Central memory CD8-positive, alpha-beta T cell (primary cell): ENCODE measurements around the gene C2CD2L.
"Not testable (repeated sequence)": the region's sequence is repeated elsewhere in the genome, so short reads cannot be mapped to it uniquely, and the experiment has no call there.

Experiments
- ATAC-seq: fragments of 150-1000 bp; cut with Tn5 transposase; replicated peaks from 2 replicates; pipeline ENCODE4 v1.10.0; 2022; ENCODE audit warnings: mild to moderate bottlenecking, moderate FRiP score, moderate number of reproducible peaks; ENCODE audit not compliant: poor library complexity, severe bottlenecking; ENCODE audit errors: extremely low read depth
- DNase-seq, 2 donors: peaks; one replicate each; pipeline ENCODE4 v3.0.0; 2021; ENCODE audit warnings: low spot score in 2 of 2
- H3K27ac Mint-ChIP-seq: one replicate; pipeline ENCODE4 v1.8.0; 2022; ENCODE audit warnings: low read depth, mild to moderate bottlenecking, moderate library complexity, mixed read lengths
- H3K27me3 Mint-ChIP-seq: one replicate; pipeline ENCODE4 v1.8.0; 2022; ENCODE audit warnings: mixed read lengths
- H3K36me3 Mint-ChIP-seq: one replicate; pipeline ENCODE4 v1.8.0; 2022; ENCODE audit warnings: mild to moderate bottlenecking, moderate library complexity, mixed read lengths; ENCODE audit not compliant: insufficient read depth
- H3K4me1 Mint-ChIP-seq: one replicate; pipeline ENCODE4 v1.8.0; 2022; ENCODE audit warnings: mixed read lengths
- H3K4me3 Mint-ChIP-seq: one replicate; pipeline ENCODE4 v1.8.0; 2022; ENCODE audit warnings: mild to moderate bottlenecking, moderate library complexity, mixed read lengths
- H3K9me3 Mint-ChIP-seq: one replicate; pipeline ENCODE4 v1.8.0; 2022; ENCODE audit warnings: mixed read lengths

Gene C2CD2L

GRCh38 chr11:119106564-119107537 lies at the start of gene C2CD2L:
TSS of gene C2CD2L (plus strand) at chr11:119107344. CDS start at chr11:119107742, 398 bp downstream.
- peak within 1 kb of the TSS; percentile 73 for H3K27ac Mint-ChIP-seq
- H3K4me1 Mint-ChIP-seq: peaks cover 42% of the 10 kb centered on the region
- ATAC-seq: peak; percentile 86
- peaks cover 23% of the 10 kb centered on the region for H3K36me3 Mint-ChIP-seq
- H3K4me3 Mint-ChIP-seq: peak within 1 kb of the TSS; percentile 90
- H3K27me3 Mint-ChIP-seq: no peaks in the 10 kb centered on the region
- DNase-seq: peak; percentile 64 to 74
- no peaks in the 10 kb centered on the region for H3K9me3 Mint-ChIP-seq

- not testable (repeated sequence) for H3K9me3 Mint-ChIP-seq, H3K27me3 Mint-ChIP-seq, DNase-seq, H3K4me3 Mint-ChIP-seq, ATAC-seq, H3K27ac Mint-ChIP-seq
- H3K4me1 Mint-ChIP-seq: peaks cover 42% of the 10 kb centered on the region
- peaks cover 22% of the 10 kb centered on the region for H3K36me3 Mint-ChIP-seq
Measured at GRCh38 chr11:119059128-119059527, 48.0 kb upstream of the C2CD2L start.

- no peaks in the 10 kb centered on the region for H3K27me3 Mint-ChIP-seq
- H3K4me3 Mint-ChIP-seq: no peak overlapping the region
- no peak for ATAC-seq
- DNase-seq: no peak
- no peaks in the 10 kb centered on the region for H3K9me3 Mint-ChIP-seq
- no peak overlapping the region for H3K27ac Mint-ChIP-seq
- peaks cover 13% of the 10 kb centered on the region for H3K36me3 Mint-ChIP-seq
- H3K4me1 Mint-ChIP-seq: peaks cover 39% of the 10 kb centered on the region
Measured at GRCh38 chr11:119061256-119061655, 45.9 kb upstream of the C2CD2L start.

- no peak for ATAC-seq
- peaks cover 13% of the 10 kb centered on the region for H3K36me3 Mint-ChIP-seq
- H3K9me3 Mint-ChIP-seq: no peaks in the 10 kb centered on the region
- peaks cover 38% of the 10 kb centered on the region for H3K4me1 Mint-ChIP-seq
- no peak for DNase-seq
- H3K4me3 Mint-ChIP-seq: no peak overlapping the region
- no peak overlapping the region for H3K27ac Mint-ChIP-seq
- H3K27me3 Mint-ChIP-seq: no peaks in the 10 kb centered on the region
Measured at GRCh38 chr11:119062779-119063178, 44.4 kb upstream of the C2CD2L start.

GRCh38 chr11:119065369-119065768 lies 41.8 kb upstream of the C2CD2L start:
- Mint-ChIP-seq H3K4me3 (no peak overlapping the region), H3K4me1 (peaks cover 35% of the 10 kb centered on the region), H3K27me3 (no peaks in the 10 kb centered on the region), H3K9me3 (no peaks in the 10 kb centered on the region), H3K36me3 (peaks cover 24% of the 10 kb centered on the region), H3K27ac (no peak overlapping the region)
- peak in 1 of 2 donors; percentile 27 for DNase-seq
- no peak for ATAC-seq

- Mint-ChIP-seq H3K36me3 (peaks cover 41% of the 10 kb centered on the region), H3K27me3 (no peaks in the 10 kb centered on the region), H3K27ac (peak within 1 kb of the TSS; percentile 98), H3K4me3 (peak within 1 kb of the TSS; percentile 87), H3K4me1 (peaks cover 37% of the 10 kb centered on the region), H3K9me3 (no peaks in the 10 kb centered on the region)
- DNase-seq: peak; percentile 92 to 94
- peak; percentile 97 for ATAC-seq
Measured at GRCh38 chr11:119067371-119068222, 39.5 kb upstream of the C2CD2L start, which contains the start of gene VPS11. TSS of gene VPS11 (plus strand) at chr11:119067818. CDS start at chr11:119067824, 6 bp downstream.

- peaks cover 3% of the 10 kb centered on the region for H3K4me1 Mint-ChIP-seq
- peaks cover 62% of the 10 kb centered on the region for H3K36me3 Mint-ChIP-seq
- no peak overlapping the region for H3K27ac Mint-ChIP-seq
- H3K27me3 Mint-ChIP-seq: no peaks in the 10 kb centered on the region
- ATAC-seq: no peak
- no peak for DNase-seq
- no peak overlapping the region for H3K4me3 Mint-ChIP-seq
- H3K9me3 Mint-ChIP-seq: no peaks in the 10 kb centered on the region
Measured at GRCh38 chr11:119077839-119078238, 29.3 kb upstream of the C2CD2L start.

GRCh38 chr11:119078675-119079420 lies 28.3 kb upstream of the C2CD2L start:
- no peak for ATAC-seq
- H3K4me1 Mint-ChIP-seq: no peaks in the 10 kb centered on the region
- no peak for DNase-seq
- H3K4me3 Mint-ChIP-seq: no peak overlapping the region
- H3K9me3 Mint-ChIP-seq: no peaks in the 10 kb centered on the region
- no peak overlapping the region for H3K27ac Mint-ChIP-seq
- H3K36me3 Mint-ChIP-seq: peaks cover 53% of the 10 kb centered on the region
- no peaks in the 10 kb centered on the region for H3K27me3 Mint-ChIP-seq

GRCh38 chr11:119081682-119082260 lies 25.4 kb upstream of the C2CD2L start:
- Mint-ChIP-seq H3K4me1 (peaks cover 16% of the 10 kb centered on the region), H3K9me3 (no peaks in the 10 kb centered on the region), H3K4me3 (no peak overlapping the region), H3K27me3 (no peaks in the 10 kb centered on the region), H3K27ac (peak overlapping the region; percentile 8), H3K36me3 (peaks cover 41% of the 10 kb centered on the region)
- no peak for DNase-seq
- no peak for ATAC-seq

GRCh38 chr11:119084663-119085436 lies 22.3 kb upstream of the C2CD2L start, which contains the start of gene HMBS:
TSS of gene HMBS (plus strand) at chr11:119084881. CDS start at chr11:119085034, 153 bp downstream.
- Mint-ChIP-seq H3K4me3 (peak within 1 kb of the TSS; percentile 86), H3K9me3 (no peaks in the 10 kb centered on the region), H3K36me3 (peaks cover 23% of the 10 kb centered on the region)

GRCh38 chr11:119085437-119085847 lies 21.7 kb upstream of the C2CD2L start:
- H3K9me3 Mint-ChIP-seq: no peaks in the 10 kb centered on the region
- H3K4me1 Mint-ChIP-seq: peaks cover 16% of the 10 kb centered on the region
- peak overlapping the region; percentile 86 for H3K4me3 Mint-ChIP-seq
- H3K27me3 Mint-ChIP-seq: no peaks in the 10 kb centered on the region
- peak overlapping the region; percentile 86 for H3K27ac Mint-ChIP-seq
- ATAC-seq (peak; percentile 16), DNase-seq (no peak)
- peaks cover 17% of the 10 kb centered on the region for H3K36me3 Mint-ChIP-seq

More at GRCh38 chr11:119084663-119085436, 22.3 kb upstream of the C2CD2L start, which contains the start of gene HMBS:
- no peaks in the 10 kb centered on the region for H3K27me3 Mint-ChIP-seq
- peaks cover 16% of the 10 kb centered on the region for H3K4me1 Mint-ChIP-seq
- DNase-seq (peak; percentile 86), ATAC-seq (peak; percentile 95)
- H3K27ac Mint-ChIP-seq: peak within 1 kb of the TSS; percentile 86
